ENCODE measurements around the gene OR2T8.

Gene OR2T8

DNA sequence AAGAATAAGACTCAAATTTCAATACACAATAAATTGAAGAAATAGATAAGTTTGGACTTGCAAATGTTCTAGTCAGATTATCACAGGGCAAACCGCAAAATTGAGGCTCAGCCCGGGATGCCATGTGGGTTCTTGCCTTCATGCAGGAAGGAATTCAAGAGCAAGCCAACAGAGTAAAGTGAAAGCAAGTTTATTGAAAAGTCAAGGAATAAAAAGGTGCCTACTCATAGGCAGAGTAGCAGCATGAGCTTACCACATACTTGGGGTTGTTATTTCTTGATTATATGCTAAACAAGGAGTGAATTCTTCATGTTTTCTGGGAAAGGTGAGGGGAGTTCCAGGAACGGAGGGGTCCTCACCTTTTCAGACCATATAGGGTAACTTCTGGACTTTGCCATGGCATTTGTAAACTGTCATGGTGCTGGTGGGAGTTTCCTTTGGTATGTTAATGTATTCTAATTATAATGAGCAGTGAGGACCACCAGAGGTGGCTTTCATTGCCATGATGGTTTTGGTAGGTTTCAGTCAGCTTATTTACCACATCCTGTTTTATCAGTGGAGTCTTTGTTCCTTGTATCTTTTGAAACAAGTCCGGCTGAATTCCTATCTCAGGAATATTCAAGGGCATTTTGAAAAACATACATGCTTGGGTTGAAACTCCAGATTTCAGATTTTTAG lies 43.0 kb downstream of the OR2T8 start:
- DNase-seq = no peak

DNA sequence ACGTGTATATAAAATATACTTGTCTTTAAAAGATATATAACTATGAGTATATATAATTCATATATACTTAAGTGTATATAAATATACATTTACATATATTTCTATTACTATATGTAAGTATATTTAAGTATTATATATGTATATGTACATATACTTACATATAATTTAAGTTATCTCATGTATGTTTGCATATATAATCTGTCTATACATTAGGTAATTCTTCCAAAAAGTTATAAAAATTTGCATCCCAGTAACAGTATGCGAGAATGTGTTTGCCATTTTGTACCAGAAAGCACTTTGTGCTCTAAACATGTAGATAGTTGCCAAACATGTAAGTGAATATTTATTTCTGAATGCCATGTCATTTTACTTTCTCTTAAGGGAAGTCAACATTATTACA lies 44.9 kb downstream of the OR2T8 start, which contains the start of gene OR2AK2:
TSS of gene OR2AK2 (plus strand) at position 301 of the 400 bp plus-strand sequence. CDS start 144 bp downstream, outside the sequence.
- no peak for DNase-seq

- no peak for DNase-seq
These were observed 46.6 kb downstream of the OR2T8 start for GRCh38 chr1:247966532-247967204.

Measured in 8988T (cell line).